ENCODE results near the gene MAN1A2. TPM values are rescaled to one million over a fixed set of nuclear protein-coding genes. Genes with fewer than 3 reads are reported as not detected.

MAN1A2 gene
- polyA plus RNA-seq, 1 donor from 2014 or later = 25.0 TPM

DNA sequence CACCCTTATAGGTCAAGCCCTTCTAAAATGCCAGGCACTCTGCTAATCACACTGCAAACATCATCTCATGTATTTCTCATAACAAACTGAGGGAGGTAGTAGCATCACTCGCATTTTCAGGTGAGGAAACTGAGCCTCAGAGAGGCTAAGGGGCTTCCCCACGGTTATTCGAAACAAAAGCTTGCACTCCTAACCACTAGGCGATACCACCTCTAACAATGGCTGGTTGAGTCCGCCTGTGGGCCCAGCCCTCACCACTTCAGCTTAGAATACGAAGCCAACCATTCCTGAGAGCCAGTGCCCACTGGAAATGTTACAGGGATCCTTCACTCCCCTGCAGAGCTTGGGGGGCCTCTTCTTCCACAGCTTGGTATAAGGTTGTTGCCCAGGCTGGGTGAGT is 173.3 kb downstream of the MAN1A2 start:
- TF ChIP-seq EP300 (conservative IDR thresholded peaks at IDR 0.05; ENCODE audit: poor library complexity, severe bottlenecking) (no peak), MXI1 (conservative IDR thresholded peaks at IDR 0.05; ENCODE audit: poor library complexity, severe bottlenecking) (no peak), EZH2 (IDR thresholded peaks at IDR 0.05; ENCODE audit: borderline replicate concordance, insufficient read depth, low read length, poor library complexity, severe bottlenecking) (no peak), SMC3 (conservative IDR thresholded peaks at IDR 0.05; ENCODE audit: poor library complexity) (no peak), POLR2AphosphoS5 (IDR thresholded peaks at IDR 0.05) (no peak), RAD21 (conservative IDR thresholded peaks at IDR 0.05) (no peak), TAF1 (IDR thresholded peaks at IDR 0.05; ENCODE audit: low read depth) (no peak)
- TF ChIP-seq, protein P1, sequence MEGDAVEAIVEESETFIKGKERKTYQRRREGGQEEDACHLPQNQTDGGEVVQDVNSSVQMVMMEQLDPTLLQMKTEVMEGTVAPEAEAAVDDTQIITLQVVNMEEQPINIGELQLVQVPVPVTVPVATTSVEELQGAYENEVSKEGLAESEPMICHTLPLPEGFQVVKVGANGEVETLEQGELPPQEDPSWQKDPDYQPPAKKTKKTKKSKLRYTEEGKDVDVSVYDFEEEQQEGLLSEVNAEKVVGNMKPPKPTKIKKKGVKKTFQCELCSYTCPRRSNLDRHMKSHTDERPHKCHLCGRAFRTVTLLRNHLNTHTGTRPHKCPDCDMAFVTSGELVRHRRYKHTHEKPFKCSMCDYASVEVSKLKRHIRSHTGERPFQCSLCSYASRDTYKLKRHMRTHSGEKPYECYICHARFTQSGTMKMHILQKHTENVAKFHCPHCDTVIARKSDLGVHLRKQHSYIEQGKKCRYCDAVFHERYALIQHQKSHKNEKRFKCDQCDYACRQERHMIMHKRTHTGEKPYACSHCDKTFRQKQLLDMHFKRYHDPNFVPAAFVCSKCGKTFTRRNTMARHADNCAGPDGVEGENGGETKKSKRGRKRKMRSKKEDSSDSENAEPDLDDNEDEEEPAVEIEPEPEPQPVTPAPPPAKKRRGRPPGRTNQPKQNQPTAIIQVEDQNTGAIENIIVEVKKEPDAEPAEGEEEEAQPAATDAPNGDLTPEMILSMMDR (IDR thresholded peaks at IDR 0.05; ENCODE audit: poor library complexity, severe bottlenecking) = no peak
- TF ChIP-seq, protein P2, sequence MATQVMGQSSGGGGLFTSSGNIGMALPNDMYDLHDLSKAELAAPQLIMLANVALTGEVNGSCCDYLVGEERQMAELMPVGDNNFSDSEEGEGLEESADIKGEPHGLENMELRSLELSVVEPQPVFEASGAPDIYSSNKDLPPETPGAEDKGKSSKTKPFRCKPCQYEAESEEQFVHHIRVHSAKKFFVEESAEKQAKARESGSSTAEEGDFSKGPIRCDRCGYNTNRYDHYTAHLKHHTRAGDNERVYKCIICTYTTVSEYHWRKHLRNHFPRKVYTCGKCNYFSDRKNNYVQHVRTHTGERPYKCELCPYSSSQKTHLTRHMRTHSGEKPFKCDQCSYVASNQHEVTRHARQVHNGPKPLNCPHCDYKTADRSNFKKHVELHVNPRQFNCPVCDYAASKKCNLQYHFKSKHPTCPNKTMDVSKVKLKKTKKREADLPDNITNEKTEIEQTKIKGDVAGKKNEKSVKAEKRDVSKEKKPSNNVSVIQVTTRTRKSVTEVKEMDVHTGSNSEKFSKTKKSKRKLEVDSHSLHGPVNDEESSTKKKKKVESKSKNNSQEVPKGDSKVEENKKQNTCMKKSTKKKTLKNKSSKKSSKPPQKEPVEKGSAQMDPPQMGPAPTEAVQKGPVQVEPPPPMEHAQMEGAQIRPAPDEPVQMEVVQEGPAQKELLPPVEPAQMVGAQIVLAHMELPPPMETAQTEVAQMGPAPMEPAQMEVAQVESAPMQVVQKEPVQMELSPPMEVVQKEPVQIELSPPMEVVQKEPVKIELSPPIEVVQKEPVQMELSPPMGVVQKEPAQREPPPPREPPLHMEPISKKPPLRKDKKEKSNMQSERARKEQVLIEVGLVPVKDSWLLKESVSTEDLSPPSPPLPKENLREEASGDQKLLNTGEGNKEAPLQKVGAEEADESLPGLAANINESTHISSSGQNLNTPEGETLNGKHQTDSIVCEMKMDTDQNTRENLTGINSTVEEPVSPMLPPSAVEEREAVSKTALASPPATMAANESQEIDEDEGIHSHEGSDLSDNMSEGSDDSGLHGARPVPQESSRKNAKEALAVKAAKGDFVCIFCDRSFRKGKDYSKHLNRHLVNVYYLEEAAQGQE (IDR thresholded peaks at IDR 0.05; ENCODE audit: borderline replicate concordance) = no peak
- Histone ChIP-seq H2AFZ (ENCODE audit: low read depth, low read length) (no peak overlapping the region), H3K4me2 (ENCODE audit: low read length) (no peak overlapping the region), H3K9ac (ENCODE audit: low read length) (no peak overlapping the region), H3K9me2 (ENCODE audit: insufficient read depth, low read length) (no peaks in the 10 kb centered on the region), H3K79me2 (replicated peaks; ENCODE audit: insufficient read depth, low read length) (no peaks in the 10 kb centered on the region), H3K9me3 (ENCODE audit: low read length) (no peaks in the 10 kb centered on the region), H3K36me3 (ENCODE audit: insufficient read depth, low read length) (no peaks in the 10 kb centered on the region), H3K27ac (ENCODE audit: low read length) (no peak overlapping the region), H3K27me3 (ENCODE audit: insufficient read depth, low read depth, low read length) (no peaks in the 10 kb centered on the region), H3K4me3 (ENCODE audit: low read length) (no peak overlapping the region), H3F3A (ENCODE audit: insufficient read depth, low read length, poor library complexity, severe bottlenecking) (no peaks in the 10 kb centered on the region), H4K20me1 (ENCODE audit: insufficient read depth) (no peaks in the 10 kb centered on the region)

DNA sequence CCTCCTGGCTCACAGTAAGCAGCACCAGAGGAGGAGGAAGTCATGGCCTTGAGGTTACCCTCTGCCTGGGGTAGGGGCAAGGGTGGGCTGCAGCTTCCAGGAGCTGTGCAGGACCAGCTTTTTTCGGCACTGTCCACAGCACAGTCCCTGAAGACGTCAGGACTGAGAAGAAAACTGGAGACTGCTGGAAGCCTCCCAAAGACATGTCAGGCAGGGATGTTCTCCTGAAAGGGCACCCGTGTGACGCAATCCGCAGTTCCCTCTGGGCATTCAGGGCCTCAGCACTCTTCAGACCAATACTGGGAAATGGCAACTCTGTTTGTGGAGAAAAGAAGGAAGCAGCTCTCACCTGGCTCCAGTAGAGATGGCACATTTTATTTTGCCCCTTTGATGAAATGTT is 173.8 kb downstream of the MAN1A2 start:
- Histone ChIP-seq H3K9me2 (ENCODE audit: insufficient read depth, low read length) (no peaks in the 10 kb centered on the region), H3K9me3 (ENCODE audit: low read length) (no peaks in the 10 kb centered on the region), H3K36me3 (ENCODE audit: insufficient read depth, low read length) (no peaks in the 10 kb centered on the region), H2AFZ (ENCODE audit: low read depth, low read length) (no peak overlapping the region), H3K27me3 (ENCODE audit: insufficient read depth, low read depth, low read length) (no peaks in the 10 kb centered on the region), H3K4me3 (ENCODE audit: low read length) (no peak overlapping the region), H3K79me2 (replicated peaks; ENCODE audit: insufficient read depth, low read length) (no peaks in the 10 kb centered on the region), H4K20me1 (ENCODE audit: insufficient read depth) (no peaks in the 10 kb centered on the region), H3K4me2 (ENCODE audit: low read length) (no peak overlapping the region), H3K9ac (ENCODE audit: low read length) (no peak overlapping the region), H3F3A (ENCODE audit: insufficient read depth, low read length, poor library complexity, severe bottlenecking) (no peaks in the 10 kb centered on the region), H3K27ac (ENCODE audit: low read length) (no peak overlapping the region)
- TF ChIP-seq SMC3 (conservative IDR thresholded peaks at IDR 0.05; ENCODE audit: poor library complexity) (no peak), EZH2 (IDR thresholded peaks at IDR 0.05; ENCODE audit: borderline replicate concordance, insufficient read depth, low read length, poor library complexity, severe bottlenecking) (no peak), POLR2AphosphoS5 (IDR thresholded peaks at IDR 0.05) (no peak), RAD21 (conservative IDR thresholded peaks at IDR 0.05) (no peak), TAF1 (IDR thresholded peaks at IDR 0.05; ENCODE audit: low read depth) (no peak), MXI1 (conservative IDR thresholded peaks at IDR 0.05; ENCODE audit: poor library complexity, severe bottlenecking) (no peak), EP300 (conservative IDR thresholded peaks at IDR 0.05; ENCODE audit: poor library complexity, severe bottlenecking) (no peak)
- TF ChIP-seq, protein P1 (IDR thresholded peaks at IDR 0.05; ENCODE audit: poor library complexity, severe bottlenecking) = no peak
- TF ChIP-seq, protein P2 (IDR thresholded peaks at IDR 0.05; ENCODE audit: borderline replicate concordance) = no peak
